Glutamatergic neuron (in vitro differentiated cells): ENCODE data around the gene FHOD3. TPM values are rescaled to one million over a fixed set of nuclear protein-coding genes. Genes with fewer than 3 reads are reported as not detected.

Experiments used
- DNase-seq: peaks from one replicate; pipeline ENCODE4 v3.0.0; 2022
- H3K27ac Mint-ChIP-seq: one replicate; pipeline ENCODE4 v1.8.0; 2020; ENCODE audit warnings: mild to moderate bottlenecking, mixed read lengths, inconsistent platforms; ENCODE audit not compliant: unreplicated experiment
- H3K27me3 Mint-ChIP-seq: one replicate; pipeline ENCODE4 v1.8.0; 2020; ENCODE audit warnings: mild to moderate bottlenecking, moderate library complexity, mixed read lengths, inconsistent platforms; ENCODE audit not compliant: unreplicated experiment
- H3K36me3 Mint-ChIP-seq: one replicate; pipeline ENCODE4 v1.8.0; 2020; ENCODE audit warnings: mild to moderate bottlenecking, mixed read lengths, inconsistent platforms; ENCODE audit not compliant: unreplicated experiment
- H3K4me1 Mint-ChIP-seq: one replicate; pipeline ENCODE4 v1.8.0; 2020; ENCODE audit warnings: mild to moderate bottlenecking, low read depth, mixed read lengths, inconsistent platforms; ENCODE audit not compliant: unreplicated experiment
- H3K4me3 Mint-ChIP-seq: one replicate; pipeline ENCODE4 v1.8.0; 2020; ENCODE audit warnings: mild to moderate bottlenecking, mixed read lengths, inconsistent platforms; ENCODE audit not compliant: unreplicated experiment
- H3K9me3 Mint-ChIP-seq: one replicate; pipeline ENCODE4 v1.8.0; 2020; ENCODE audit warnings: mild to moderate bottlenecking, moderate library complexity, mixed read lengths, inconsistent platforms; ENCODE audit not compliant: unreplicated experiment
- CTCF ChIP-seq: fragments of 200-600 bp; sonication (generic); IDR thresholded peaks from one replicate; pipeline ENCODE4 v1.5.0; 2021; ENCODE audit not compliant: partially characterized antibody, unreplicated experiment
- total RNA-seq: library from RNA; stranded (reverse); fragmentation: NEBNext Ultra II Directional; extraction: Animal tissue kit (Norgen Biotek cat#: 25700); gene quantifications from one replicate; pipeline ENCODE4 v1.2.1, GENCODE V29; 2021; ENCODE audit not compliant: unreplicated experiment

The FHOD3 gene
- total RNA-seq, 1 donor from 2014 or later = 21.2 TPM

- peaks cover 12% of the 10 kb centered on the region for H3K4me1 Mint-ChIP-seq
- no peaks in the 10 kb centered on the region for H3K27me3 Mint-ChIP-seq
- no peak overlapping the region for H3K27ac Mint-ChIP-seq
- TF ChIP-seq CTCF = no peak
- H3K36me3 Mint-ChIP-seq = no peaks in the 10 kb centered on the region
- DNase-seq = no peak
- H3K4me3 Mint-ChIP-seq = no peak overlapping the region
- H3K9me3 Mint-ChIP-seq = no peaks in the 10 kb centered on the region
Measured at GRCh38 chr18:36776650-36777049, 479.1 kb downstream of the FHOD3 start.

- peaks cover 12% of the 10 kb centered on the region for H3K4me1 Mint-ChIP-seq
- no peaks in the 10 kb centered on the region for H3K9me3 Mint-ChIP-seq
Measured at GRCh38 chr18:36777566-36777965, 480.1 kb downstream of the FHOD3 start.

GRCh38 chr18:36780748-36781147 is 483.2 kb downstream of the FHOD3 start:
- no peaks in the 10 kb centered on the region for H3K36me3 Mint-ChIP-seq
- no peaks in the 10 kb centered on the region for H3K9me3 Mint-ChIP-seq
- TF ChIP-seq CTCF = no peak
- DNase-seq = no peak
- no peak overlapping the region for H3K4me3 Mint-ChIP-seq
- no peaks in the 10 kb centered on the region for H3K27me3 Mint-ChIP-seq
- H3K4me1 Mint-ChIP-seq = peaks cover 5% of the 10 kb centered on the region
- H3K27ac Mint-ChIP-seq = no peak overlapping the region

More at GRCh38 chr18:36777566-36777965, 480.1 kb downstream of the FHOD3 start:
- no peak for TF ChIP-seq CTCF
- no peak for DNase-seq
- H3K27ac Mint-ChIP-seq = no peak overlapping the region
- H3K27me3 Mint-ChIP-seq = no peaks in the 10 kb centered on the region
- H3K36me3 Mint-ChIP-seq = no peaks in the 10 kb centered on the region
- H3K4me3 Mint-ChIP-seq = no peak overlapping the region

- no peaks in the 10 kb centered on the region for H3K27me3 Mint-ChIP-seq
- H3K27ac Mint-ChIP-seq = no peak overlapping the region
- DNase-seq = no peak
- H3K36me3 Mint-ChIP-seq = no peaks in the 10 kb centered on the region
- no peaks in the 10 kb centered on the region for H3K9me3 Mint-ChIP-seq
- no peaks in the 10 kb centered on the region for H3K4me1 Mint-ChIP-seq
- no peak overlapping the region for H3K4me3 Mint-ChIP-seq
- TF ChIP-seq CTCF = no peak
Measured at GRCh38 chr18:36782710-36783109, 485.2 kb downstream of the FHOD3 start.

DNA sequence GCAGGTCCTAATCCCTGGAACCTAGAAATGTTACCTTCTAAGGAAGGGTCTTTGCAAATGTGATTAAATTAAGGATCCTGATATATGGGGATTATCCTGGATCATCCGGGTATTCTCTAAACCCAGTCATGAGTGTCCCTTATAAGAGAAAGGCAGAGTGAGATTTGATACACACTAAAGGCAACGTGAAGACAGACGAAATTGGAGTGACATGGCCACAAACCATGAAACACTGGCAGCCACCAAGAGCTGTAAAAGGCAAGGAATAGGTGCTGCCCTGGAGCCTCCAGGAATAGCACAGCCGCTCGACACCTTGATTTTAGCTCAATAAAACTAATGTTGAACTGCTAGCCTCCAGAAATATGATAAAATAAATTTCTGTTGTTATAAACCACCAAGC is 486.3 kb downstream of the FHOD3 start:
- Mint-ChIP-seq H3K27me3 (no peaks in the 10 kb centered on the region), H3K4me1 (no peaks in the 10 kb centered on the region), H3K36me3 (no peaks in the 10 kb centered on the region), H3K4me3 (no peak overlapping the region), H3K27ac (no peak overlapping the region), H3K9me3 (no peaks in the 10 kb centered on the region)
- no peak for TF ChIP-seq CTCF
- DNase-seq = no peak
